Measurements from ENCODE around the gene GHR.
A peak's percentile ranks its signal among the peaks of the same experiment; 100 is the strongest.
"Not testable (repeated sequence)": the region's sequence is repeated elsewhere in the genome, so short reads cannot be mapped to it uniquely, and the experiment has no call there.

GHR gene

DNA sequence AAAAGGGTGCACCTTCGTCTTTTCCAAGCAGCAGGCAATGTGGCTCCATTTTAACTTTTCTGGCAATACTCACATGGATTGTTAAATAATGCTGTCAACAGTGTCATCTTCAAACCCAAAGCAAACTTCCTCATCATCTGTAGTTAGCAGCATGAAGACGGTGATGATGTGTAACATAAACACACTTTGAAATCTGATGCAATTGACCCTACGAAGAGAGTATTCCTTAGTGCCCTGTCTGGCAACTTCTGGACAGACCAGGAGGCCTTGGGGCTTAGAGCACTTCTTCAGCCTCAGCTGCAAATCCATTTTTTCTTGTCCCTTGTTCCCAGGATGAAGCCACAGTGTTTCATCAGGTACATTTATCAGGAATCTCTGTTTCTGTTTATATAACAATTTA, 149.1 kb downstream of the GHR start:
- DNase-seq: no peak

DNA sequence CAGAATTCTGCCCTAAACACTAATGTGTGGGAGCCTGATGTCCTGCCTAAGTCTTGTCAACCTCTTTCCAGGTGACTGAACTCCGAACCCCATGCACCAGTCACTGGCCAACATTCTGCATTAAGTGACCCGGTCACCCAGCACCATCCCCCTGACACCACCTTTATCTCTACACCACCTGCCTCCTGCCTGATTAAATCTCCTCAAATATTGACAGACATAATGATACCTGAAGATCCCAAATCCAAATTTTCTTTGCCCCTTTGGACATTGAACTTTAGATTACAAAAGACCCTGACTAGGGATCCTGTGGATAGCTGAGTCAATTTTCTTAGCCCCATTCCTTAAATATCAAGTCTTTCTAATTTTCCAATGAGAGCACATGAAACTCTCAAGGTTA, 150.1 kb downstream of the GHR start:
- no peak for DNase-seq

DNA sequence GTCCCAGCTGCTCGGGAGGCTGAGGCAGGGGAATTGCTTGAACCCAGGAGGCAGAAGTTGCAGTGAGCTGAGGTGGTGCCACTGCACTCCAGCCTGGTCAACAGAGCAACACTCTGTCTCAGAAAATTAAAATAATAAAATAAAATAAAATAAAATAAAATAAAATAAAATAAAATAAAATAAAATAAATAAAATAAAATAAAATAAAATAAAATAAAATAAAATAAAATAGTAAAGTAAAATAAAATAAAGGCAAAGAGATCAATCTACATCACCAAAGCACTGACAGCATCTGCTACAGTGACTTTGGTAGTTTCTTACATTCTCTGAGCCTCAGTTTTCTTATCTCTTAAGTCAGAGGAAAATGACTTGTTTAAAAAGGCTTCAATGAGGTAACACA, 152.7 kb downstream of the GHR start:
- DNase-seq: not testable (repeated sequence)

DNA sequence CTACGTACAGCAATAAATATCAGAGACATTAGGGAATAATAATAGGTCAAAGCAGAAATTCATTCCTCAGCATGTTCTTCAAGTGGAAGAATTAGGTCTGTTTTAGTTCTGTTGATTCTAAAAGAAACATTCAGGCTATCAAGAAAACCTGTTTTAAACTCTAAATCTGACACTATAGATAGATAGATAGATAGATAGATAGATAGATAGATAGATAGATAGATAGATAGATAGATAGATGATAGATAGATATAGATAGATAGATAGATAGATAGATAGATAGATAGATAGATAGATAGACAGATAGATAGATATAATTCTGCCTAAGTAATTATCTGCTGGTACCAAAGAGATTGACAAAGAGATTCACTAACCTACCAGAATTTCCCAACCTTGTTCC, 155.7 kb downstream of the GHR start:
- not testable (repeated sequence) for DNase-seq

DNA sequence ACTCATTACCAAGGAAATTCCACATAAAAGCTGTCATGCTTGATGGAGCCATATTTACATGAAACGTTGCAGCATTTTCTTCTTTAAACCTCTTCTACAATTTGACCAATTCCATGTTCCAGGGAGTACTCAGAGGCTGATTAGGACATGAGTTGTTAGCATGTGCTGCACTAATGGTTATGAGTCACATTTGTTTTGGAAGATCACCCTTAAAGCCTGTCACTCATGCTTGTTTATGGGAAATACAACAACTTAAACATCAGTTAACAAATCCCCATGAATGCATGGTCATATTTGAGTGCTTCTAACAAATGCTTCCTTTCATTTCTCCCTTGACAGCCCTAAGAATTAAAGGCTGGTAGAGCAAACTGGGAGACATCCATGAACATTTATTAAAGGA, 156.1 kb downstream of the GHR start:
- peak; percentile 7 for DNase-seq

DNA sequence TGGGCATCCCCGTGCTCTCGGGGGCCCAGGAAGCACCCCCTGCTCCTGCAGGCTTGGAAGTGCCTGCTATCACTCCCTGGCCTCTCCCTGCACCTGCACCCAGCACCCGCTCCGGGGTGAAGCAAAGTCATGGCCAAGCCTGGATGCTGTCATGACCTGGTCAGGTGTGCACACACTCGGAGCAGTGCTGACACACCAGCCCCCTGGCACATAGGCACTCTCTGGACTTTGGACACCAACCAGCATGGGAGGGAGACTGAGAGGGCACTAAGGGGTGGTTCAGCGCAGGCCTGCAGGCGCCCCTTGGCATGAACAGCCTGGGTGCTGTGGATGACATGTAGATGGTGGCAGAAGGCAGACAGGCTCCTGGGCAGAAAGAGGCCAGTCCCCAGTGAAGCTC, 158.6 kb downstream of the GHR start:
- no peak for DNase-seq

DNA sequence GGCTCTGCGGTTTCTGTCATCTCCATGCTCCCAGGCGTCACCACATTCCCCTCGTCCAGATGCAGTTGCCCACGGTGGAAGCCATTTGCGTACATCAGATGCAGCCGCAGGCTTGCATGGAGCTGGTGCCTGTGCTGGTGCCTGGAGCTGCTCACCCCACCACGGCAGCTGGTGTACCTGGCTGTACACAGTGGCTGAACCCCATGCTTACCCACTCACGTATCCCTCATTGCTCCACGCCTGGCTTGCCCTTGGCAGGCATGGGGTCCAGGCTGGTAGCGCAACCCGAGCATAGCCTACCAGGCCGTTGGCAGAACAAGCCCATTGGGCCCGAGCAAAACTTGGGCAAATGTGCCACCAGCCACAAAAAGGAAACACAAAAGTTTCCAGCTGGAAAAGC, 159.5 kb downstream of the GHR start:
- no peak for DNase-seq

DNA sequence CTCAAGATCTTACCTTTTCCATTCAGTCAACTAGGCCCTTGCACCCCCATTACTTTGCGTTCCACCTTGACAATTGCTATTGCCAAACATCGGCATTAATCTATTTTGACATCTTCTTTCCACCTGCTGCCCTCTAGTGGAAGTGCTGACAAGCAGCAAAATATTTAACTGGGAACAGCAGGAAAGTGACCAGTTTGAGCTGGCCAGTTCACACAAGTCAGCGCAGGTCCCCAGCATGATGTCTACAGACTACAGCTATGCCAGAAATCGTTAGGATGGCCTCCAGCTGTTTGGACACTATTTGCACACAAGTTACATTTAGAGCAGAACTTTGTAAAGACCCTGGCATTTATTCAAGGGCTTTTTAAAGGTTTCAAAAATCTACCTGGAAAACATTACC, 160.1 kb downstream of the GHR start:
- peak; percentile 37 for DNase-seq

DNA sequence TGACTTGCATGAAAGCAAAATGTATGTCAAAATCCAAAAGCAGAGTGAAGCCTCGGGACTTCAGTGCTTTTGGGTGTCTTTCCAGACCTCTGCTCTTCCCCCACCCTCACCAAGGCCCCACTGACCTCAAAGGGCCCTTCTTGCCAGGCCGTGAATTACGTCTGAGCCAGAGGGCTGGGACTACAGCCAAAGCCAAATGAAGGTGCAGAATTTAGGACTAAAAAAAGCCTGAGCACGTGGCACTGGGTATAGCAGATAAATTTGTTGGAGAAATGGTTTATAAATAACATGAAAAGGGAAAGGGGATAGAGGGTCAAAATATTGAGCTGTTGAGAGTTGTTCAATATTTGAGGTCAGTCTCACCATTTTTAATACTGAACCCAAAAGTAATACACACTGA, 163.4 kb downstream of the GHR start:
- no peak for DNase-seq

DNA sequence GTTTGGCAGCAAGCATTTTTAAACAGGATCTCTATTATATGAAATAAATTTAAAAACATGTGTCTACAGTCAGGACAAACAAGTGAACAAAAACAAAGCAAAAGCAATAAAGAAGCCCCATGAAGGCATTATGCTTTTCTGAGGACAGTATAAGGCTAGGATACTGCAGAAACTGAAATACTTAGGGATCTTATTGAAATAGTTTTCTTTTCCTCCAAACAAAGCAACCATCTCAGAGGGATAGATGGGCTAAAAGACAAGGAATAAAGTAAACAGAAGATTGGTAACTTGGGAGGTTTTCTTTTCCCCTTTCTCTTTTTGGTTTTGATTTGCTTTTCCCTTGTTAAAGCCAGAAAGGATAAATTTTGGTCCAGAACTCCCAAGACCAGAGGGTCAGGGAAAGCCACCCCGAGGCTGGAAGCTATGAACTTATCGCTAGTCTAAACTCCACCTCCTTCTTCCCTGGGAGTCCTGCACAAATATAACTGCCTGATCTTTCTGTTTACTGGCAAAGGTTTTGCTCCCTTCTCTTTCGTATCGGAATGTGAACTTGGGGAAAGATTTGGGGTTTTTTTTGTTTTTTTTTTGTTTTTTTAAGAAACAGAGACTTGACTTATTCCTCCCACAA, 164.0 kb downstream of the GHR start:
- no peak for DNase-seq

DNA sequence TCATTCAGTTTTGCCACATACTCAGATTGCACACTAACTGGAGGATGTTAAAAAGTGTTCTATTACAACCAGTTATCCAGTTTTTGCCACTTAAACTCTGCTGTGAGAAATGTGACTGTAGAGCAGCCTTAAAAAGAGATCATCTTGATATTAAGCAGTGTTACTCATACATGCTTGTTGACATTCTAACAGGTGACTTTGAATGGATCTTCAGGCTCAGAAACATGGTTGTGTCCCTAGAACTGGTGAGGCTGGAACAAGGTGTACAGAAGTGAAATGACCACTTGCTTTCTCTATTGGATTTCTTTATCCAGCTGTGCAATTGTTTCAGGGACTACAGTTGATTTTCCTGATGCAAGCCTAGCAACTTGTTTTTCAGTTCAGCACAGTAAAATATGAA, 167.3 kb downstream of the GHR start:
- no peak for DNase-seq

DNA sequence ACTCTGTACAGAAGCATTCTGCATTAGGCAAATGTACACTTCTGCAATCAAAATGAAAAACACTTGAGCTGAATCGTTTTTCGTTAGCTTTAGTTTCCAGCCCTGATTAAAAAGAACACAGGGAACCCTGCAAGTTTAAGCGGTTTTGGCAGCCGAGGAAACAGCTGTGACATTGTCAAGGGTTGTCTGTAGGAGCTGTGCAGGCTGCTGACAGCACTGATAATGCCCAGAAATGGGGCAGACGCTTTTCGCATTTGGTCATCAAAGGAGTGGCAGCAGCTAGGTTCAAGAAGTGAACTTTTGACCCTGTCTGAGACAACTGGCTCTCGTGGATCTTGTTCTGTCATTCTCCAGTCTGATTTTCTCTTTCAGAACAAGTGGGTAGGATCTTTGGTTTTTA, 167.8 kb downstream of the GHR start:
- no peak for DNase-seq

DNA sequence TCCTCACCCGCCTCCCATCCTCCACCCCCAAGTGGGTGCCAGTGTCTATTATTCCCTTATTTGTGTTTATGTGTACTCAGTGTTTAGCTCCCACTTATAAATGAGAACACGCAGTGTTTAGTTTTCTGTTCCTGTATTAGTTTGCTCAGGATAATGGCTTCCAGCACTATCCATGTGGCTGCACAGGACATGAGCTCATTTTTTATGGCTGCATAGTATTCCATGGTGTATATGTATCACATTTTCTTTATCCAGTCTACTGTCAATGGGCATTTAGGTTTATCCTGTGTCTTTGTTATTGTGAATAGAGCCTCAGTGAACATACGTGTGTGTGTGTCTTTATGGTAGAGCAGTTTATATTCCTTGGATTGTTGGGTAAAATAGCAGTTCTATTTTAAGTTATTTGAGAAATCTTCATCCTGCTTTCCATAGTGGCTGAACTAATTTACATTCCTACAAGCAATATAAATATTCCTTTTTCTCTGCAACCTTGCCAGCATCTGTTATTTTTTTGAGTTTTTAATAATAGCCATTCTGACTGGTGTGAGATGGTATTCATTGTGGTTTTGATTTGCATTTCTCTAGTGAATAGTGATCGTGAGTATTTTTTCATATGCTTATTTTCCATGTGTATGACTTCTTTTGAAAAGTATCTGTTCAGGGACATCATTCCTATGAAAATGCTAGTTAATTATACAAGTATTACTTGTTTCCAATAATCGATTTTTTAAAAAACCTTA, 169.3 kb downstream of the GHR start:
- no peak for DNase-seq

DNA sequence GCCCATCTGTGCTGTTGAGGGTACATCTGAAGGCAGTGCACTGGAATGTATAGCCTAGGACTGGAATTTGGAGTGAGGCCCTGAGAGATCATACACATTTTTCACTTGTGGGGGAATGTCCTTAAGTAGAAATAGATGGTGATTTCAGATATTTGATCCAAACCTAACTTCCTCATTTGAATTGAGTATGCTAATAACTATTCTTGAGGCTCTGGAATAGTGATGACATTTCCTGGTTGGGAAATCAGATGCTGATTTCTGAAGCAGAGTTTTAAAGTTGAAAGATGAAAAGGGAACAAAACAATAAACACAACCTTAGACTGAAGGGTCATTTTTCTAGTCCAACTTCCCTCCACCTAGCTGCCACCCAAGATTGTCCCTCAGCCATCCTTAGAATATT, 170.4 kb downstream of the GHR start:
- no peak for DNase-seq

DNA sequence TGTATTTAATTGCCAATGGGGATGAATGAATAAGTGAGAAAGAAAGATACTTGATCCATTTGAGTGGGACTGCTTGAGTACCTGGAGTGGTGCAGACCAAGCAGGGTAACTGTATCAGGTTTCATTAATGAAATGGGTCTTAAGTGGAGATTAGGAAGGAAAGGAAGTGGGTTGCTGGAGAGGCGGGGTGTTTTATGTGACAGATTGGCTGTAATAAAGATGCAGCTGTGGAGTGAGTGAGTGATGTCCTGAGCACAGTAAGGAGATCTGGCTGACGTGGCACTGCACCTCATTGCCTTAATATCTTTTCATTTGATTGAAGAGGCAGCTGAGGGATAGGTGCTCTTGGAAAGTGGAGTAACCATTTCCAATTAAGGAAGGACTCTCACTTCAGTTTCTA, 172.4 kb downstream of the GHR start:
- DNase-seq: no peak

DNA sequence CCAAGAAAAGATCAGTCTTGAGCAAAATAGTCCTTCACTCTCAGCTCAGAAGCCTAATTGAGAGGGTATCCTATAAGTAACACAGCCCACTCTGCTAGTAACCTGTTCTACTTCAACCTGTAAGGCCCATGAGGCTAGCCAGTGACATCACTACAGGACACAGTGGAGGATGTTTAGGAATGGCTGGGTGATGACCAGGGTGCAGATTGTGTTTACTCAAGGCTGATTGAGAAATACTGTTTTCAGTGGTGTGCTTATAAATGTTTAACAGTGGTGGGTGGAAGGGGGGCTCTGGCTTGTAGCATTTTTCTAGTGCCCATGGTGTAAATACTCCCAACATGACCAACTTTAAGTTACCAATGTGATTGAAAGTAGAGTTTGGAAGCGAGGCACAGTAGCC, 173.6 kb downstream of the GHR start:
- no peak for DNase-seq

DNA sequence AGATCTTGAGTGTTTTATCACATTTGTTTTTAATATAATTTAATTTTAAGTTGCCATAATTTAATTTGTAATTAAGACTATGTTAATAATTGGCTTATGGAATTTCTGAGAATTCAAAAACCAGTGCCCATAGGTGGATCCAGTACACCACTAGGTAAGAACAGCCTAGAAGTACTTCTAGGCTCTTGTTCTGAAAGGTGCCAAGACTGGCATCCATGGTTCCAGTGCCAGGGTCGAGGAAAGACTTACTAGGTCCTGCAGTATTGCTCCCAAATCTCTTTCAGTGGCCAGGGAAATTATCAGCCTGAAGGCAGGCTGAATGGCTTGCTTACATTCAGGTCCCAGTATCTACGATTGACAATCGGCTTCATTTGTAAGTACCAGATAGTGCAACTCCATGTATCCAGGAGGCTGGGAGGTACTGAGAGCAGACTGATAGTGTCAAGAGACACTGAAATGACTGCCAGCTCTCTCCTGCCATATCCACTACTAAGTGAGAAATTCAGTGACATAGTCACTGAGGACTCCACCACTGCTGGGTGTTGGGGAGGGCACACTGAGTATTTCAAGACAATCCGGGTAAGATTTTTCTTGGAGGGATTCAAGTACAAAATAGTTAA, 174.2 kb downstream of the GHR start:
- no peak for DNase-seq

DNA sequence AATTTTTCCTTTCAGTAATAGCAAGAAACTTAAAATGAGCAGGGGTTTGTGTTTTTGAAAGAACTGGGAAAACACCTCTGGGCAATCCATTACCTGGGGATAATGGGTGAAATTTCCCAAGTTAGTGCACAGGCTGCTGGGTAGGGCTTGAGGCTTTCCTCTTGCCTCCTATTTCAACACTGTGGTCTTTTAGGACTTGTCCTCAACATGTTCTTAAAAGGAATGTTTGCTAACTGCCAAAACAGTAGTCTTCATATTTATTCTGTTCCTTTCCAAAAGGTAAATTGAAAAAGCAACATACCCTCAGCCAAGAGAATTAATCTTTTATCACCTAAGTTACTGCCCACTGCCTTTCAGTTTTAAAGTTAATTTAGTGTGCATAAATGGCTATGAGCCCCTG, 175.1 kb downstream of the GHR start:
- DNase-seq: no peak

DNA sequence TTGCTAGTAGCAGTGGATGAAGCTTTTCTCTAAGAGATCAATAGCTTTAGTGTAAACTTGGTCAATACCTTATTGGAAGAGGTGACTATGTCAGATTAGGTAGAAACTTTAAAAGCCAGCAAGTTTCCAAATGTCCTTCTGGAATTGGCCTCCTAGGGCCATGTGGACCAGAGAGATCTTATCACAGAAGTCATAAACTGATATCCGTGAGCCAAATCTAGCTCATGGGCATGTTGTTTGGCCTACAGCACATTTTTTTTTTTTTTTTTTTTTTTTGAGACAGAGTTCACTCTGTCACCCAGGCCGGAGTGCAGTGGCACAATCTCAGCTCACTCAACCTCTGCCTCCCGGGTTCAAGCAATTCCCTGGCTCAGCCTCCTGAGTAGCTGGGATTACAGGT, 175.9 kb downstream of the GHR start:
- DNase-seq: no peak

DNA sequence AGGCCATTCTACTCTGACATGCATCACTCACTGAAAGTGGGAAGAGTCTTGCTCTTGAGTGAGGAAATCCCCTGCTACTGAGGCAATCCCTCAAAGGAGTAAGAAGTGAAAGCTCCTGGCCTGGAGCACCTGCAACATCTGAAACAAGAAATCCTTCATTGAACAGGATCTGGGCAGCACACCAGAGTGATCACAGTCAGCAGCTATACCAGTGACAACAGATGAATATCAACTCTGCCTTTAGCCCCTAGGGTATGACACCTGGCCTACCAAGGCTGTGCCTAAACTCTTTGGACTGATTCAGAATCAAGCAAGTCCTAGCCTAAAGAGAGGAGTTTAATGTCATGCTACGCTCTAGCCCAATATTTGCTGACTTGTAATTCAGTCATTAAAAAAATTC, 177.2 kb downstream of the GHR start:
- DNase-seq: no peak

DNA sequence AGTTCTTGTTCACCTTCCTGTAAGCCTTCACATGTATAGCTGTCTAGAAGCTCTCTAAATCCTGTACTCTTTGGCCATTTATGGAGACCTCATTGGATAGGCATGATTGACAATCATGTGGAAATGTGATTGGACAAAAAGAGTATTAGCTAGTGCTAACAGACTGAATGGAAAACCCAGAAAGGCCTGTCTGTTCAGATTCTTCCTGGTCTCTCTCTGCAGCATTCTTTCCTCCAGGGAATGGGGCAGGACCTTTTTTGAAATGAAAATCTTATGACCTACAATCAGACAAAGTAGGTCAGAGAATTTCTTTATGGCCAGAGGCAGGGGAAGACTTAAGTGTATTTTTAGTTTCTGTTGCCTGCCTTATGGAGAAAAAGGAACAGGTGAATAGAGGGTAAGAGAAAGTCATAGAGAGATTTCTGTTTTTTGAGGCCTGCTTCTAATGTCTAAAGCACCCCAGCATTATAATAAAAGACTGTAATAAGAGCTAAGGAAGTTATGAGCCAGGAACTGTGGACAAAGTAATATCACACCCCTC, 181.0 kb downstream of the GHR start:
- no peak for DNase-seq

DNA sequence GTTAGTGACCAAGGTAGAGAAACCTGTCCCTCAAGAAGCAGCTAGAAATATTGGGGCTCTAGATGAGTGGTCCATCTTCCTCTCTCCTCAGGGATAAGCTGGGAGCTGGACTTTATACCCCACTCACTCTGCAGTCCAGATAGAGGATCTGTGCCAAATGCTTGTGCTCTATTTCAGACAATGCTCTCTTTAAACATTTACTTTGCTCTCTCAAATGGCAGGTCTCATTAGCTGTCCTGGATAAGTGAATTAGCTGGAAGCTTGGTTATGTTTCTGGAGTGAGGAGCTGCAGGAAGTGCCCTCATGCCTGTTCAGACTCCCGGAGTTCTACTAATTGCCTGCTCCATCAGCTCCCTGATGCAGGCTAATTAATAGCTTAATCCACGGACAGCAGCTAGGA, 182.3 kb downstream of the GHR start:
- DNase-seq: no peak

DNA sequence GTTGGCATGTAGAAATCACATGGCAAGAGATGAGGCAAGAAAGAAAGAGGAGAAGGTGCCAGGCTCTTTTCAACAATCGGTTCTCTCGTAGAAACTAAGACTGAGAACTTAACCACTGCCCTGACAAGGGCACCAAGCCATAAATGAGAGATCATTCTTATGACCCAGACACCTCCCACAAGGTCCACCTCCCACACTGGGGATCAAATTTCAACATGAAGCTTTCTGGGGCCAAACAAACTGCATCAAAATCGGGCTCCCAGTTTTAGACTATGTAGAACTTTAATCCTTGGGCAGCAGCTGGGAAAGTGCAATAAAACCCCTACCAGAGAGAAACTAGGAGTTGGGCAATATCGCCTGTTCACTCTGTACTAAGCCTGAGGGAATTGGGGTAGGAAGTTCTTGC, 183.2 kb downstream of the GHR start:
- DNase-seq: no peak

DNA sequence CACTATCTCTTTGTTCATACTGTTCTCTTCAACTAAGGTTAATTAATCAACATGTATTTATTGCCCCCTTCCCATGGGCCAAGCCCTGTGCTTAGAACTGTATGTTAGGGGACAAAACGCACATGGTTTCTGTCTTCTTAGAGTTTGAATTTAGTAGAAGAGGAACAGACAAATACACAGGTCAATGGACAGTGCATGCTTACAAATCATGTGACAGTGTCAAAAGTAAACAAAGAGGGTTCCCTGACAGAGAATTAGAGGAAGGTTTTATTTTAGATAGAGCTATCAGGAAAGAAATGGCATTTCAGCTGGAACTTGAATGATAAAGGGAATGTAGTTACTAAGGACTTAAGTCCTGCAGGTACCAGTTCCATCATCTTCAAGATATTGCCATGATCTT, 188.2 kb downstream of the GHR start:
- no peak for DNase-seq

Measured in fibroblast of skin of right quadriceps (primary cell).